ENCODE results near the gene SPATA13. TPM values are rescaled to one million over a fixed set of nuclear protein-coding genes. Genes with fewer than 3 reads are reported as not detected.

Gene SPATA13
- total and polyA plus RNA-seq, 12 donors, result 3.3 to 21.4 (median 10.2) TPM

DNA sequence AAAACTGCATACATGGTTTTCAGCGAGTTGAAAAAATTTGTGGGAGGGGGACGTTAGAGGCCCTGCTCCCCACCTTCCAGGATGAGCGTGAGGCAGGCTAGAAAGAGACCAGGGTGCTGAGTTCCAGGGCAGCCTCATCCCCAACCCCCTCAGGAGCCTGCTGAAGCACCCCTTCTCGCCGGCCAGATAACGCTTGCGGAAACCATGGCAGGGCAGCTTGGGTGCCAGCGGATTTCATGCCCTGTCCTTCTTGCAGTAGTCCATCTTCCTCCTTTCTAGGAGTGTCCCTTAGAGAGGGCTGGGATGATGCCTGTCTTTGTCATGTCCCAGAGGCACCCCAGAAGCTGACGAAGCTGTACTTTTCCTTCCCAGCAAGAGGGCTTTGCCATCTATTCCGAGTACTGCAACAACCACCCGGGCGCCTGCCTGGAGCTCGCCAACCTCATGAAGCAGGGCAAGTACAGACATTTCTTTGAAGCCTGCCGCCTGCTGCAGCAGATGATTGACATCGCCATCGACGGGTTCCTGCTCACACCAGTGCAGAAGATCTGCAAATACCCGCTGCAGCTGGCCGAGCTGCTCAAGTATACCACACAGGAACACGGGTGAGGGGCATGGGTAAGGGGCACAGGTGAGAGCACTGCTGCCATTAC lies 129.9 kb downstream of the SPATA13 start:
- Histone ChIP-seq H3K27me3 (no peaks in the 10 kb centered on the region), H3K4me1 (peaks cover 0 to 5% (median 0%) of the 10 kb centered on the region in 9 donors), H3K9me3 (no peaks in the 10 kb centered on the region), H3K4me3 (no peak overlapping the region), H3K36me3 (peaks cover 0 to 100% (median 74%) of the 10 kb centered on the region in 9 donors), H3K27ac (no peak overlapping the region)
- intact Hi-C loops (cut with DNase I), result no loop called here
- ATAC-seq, result no peak
- TF ChIP-seq, protein P1, sequence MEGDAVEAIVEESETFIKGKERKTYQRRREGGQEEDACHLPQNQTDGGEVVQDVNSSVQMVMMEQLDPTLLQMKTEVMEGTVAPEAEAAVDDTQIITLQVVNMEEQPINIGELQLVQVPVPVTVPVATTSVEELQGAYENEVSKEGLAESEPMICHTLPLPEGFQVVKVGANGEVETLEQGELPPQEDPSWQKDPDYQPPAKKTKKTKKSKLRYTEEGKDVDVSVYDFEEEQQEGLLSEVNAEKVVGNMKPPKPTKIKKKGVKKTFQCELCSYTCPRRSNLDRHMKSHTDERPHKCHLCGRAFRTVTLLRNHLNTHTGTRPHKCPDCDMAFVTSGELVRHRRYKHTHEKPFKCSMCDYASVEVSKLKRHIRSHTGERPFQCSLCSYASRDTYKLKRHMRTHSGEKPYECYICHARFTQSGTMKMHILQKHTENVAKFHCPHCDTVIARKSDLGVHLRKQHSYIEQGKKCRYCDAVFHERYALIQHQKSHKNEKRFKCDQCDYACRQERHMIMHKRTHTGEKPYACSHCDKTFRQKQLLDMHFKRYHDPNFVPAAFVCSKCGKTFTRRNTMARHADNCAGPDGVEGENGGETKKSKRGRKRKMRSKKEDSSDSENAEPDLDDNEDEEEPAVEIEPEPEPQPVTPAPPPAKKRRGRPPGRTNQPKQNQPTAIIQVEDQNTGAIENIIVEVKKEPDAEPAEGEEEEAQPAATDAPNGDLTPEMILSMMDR (IDR thresholded peaks at IDR 0.05), result no peak
- 93 to 94% methylated on average over 20 of the region's 20 CpGs for WGBS, 2 donors
- no peak for DNase-seq

DNA sequence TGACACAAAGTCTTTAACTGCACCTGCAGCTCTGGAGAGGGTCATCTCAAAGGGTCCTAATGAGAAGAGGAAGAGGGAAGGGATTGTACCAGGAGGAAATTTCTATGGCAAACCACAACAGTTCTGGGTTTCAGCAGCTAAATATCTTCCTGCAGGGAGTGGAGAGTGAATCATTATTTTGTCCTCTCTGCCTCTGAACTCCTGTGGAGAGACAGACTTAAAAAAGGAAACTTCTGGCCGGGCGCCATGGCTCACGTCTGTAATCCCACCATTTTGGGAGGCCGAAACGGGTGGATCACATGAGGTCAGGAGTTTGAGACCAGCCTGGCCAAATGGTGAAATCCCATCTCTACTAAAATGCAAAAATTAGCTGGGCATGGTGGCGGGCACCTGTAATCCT lies 132.0 kb downstream of the SPATA13 start:
- Histone ChIP-seq H3K27me3 (no peaks in the 10 kb centered on the region), H3K4me3 (no peak overlapping the region), H3K27ac (no peak overlapping the region), H3K9me3 (no peaks in the 10 kb centered on the region), H3K4me1 (peaks cover 0 to 5% (median 0%) of the 10 kb centered on the region in 9 donors), H3K36me3 (peaks cover 0 to 100% (median 58%) of the 10 kb centered on the region in 9 donors)
- ATAC-seq, result no peak
- DNase-seq, result no peak
- TF ChIP-seq, protein P1 (IDR thresholded peaks at IDR 0.05), result no peak
- intact Hi-C loops (cut with DNase I), result no loop called here
- 94% methylated on average over 6 of the region's 6 CpGs for WGBS, 2 donors

DNA sequence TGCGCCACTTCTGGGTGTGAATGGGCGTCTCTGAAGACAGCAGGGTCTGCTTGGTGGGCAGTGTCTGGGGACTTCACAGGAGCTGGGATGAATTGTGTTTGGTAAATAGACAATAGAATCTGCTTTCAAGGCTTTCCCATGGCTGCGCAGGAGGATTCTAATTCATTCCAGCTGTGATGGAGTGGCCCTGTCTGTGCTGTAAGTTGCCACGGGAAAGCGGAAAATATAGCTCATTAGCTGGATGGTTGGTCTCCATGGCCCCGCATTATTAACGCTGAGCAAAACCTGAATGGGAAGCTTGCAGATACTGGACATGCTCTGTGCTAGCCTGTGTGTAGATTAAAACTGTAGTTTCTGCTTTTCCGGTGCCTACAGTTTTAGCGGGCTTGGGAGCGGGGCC lies 133.2 kb downstream of the SPATA13 start:
- ATAC-seq (no peak), DNase-seq (no peak)
- TF ChIP-seq, protein P1 (IDR thresholded peaks at IDR 0.05), result no peak
- H3K9me3 ChIP-seq, result no peaks in the 10 kb centered on the region
- H3K27ac ChIP-seq, result no peak overlapping the region
- 96 to 97% methylated on average over 10 of the region's 10 CpGs for WGBS, 2 donors
- no peaks in the 10 kb centered on the region for H3K27me3 ChIP-seq
- H3K36me3 ChIP-seq, result peaks cover 0 to 100% (median 55%) of the 10 kb centered on the region in 9 donors
- no peak overlapping the region for H3K4me3 ChIP-seq
- intact Hi-C loops (cut with DNase I), result no loop called here
- peaks cover 0 to 2% (median 0%) of the 10 kb centered on the region in 9 donors for H3K4me1 ChIP-seq

DNA sequence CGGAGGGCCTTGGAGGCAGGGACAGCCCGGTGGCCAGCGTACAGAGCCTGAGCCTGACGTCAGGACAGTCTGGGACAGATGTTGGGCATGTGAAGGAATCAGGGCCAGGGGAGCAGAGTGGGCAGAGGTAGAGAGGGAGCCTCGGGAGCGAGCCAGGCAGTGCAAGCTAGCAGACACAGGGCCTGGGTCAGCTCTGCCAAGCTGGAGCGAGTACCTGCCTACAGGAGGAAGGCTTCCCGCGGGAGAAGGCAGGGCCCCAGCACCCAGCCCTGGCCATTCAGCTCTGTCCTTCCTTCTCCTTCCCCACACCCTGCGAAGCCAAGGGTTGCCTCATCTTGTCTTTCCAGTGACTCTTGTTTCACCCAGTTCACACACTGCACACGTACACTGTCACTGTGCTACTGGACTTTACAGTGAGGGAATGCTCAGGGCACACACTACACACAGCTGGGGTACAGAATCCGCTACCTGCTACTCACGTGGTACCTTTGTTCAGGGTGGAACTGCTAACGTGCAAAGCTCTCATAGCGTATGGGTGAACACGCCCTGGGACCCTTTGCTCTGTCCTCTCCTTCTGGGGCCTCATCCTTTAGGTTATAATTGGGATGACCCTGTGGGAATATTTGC lies 139.1 kb downstream of the SPATA13 start:
- Histone ChIP-seq H3K4me1 (peaks cover 0 to 38% (median 11%) of the 10 kb centered on the region in 9 donors), H3K27me3 (no peaks in the 10 kb centered on the region), H3K4me3 (no peak overlapping the region), H3K9me3 (no peaks in the 10 kb centered on the region), H3K27ac (no peak overlapping the region), H3K36me3 (peaks cover 0 to 99% (median 44%) of the 10 kb centered on the region in 9 donors)
- TF ChIP-seq, protein P1 (IDR thresholded peaks at IDR 0.05), result no peak
- no peak for DNase-seq
- peak in 1 of 8 donors; percentile 40 for ATAC-seq
- WGBS, 2 donors, result 95 to 97% methylated on average over 13 to 16 of the region's 16 CpGs
- intact Hi-C loops (cut with DNase I), result no loop called here
